Limb (tissue), 2 donors: ENCODE data around the gene DDIAS.
"Not testable (repeated sequence)": the region's sequence is repeated elsewhere in the genome, so short reads cannot be mapped to it uniquely, and the experiment has no call there.

Source experiments
- DNase-seq, 2 donors: peaks; one replicate each; pipeline ENCODE4 v3.0.0-alpha.2; 2016; ENCODE audit errors: extremely low spot score in 2 of 2

The DDIAS gene

DNA sequence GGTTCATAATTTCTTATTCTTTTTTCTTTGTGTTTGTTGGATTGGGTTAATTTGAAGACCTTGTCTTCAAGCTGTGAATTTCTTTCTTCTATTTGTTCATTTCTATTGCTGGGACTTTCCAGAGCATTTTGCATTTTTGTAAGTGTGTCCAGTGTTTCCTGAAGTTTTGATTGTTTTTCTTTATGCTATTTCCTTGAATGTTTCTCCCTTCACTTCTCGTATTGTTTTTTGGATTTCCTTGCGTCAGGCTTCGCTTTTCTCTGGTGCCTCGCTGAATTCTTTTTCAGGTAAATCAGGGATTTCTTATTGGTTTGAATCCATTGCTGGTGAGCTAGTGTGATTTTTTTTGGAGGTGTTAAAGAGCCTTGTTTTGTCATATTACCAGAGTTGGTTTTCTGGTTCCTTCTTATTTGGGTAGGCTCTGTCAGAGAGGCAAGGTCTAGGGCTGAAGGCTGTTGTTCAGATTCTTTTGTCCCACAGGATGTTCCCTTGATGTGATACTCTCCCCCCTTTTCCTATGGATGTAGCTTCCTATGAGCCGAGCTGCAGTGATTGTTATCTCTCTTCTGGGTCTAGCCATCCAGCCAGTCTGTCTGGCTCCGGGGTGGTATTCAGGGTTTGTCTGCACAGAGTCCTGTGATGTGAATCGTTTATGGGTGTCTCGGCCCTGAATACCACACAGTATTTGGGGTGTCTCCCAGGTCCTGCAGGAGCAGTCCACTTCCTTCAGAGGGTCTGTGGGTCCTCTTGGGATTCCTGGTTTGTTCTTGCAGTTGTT lies 21.0 kb downstream of the DDIAS start:
- not testable (repeated sequence) for DNase-seq

GRCh38 chr11:82924522-82925224 lies 23.1 kb downstream of the DDIAS start:
- DNase-seq, result no peak

DNA sequence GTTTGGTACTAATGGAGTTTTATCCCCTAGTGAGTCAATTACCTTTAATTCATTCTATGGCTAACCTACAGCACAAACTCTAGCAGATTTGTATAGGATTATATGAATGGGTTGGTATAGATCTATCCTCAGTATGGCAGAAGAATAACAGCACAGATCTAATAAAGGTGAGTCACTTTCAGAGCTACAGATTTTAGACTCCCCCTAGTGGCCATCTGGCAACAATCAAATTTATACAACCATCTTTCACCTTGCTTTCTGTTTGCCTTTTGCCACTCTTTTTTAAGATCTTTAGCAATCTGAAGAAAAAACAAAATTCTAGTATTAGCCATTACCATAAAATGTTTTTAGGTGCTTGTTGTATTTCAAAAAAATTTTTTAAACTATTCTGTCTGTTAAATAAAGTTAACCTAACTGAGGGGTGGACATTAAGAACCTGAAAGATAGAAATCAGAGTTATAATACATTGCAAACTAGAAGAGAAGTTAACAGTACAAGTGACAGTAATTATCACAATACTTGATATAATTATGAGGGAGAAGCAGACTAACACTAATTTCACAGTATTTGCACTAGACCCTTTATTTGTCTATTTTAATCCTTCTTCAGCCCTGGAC lies 25.8 kb downstream of the DDIAS start:
- DNase-seq, result peak in 1 of 2 donors; percentile 70

DNA sequence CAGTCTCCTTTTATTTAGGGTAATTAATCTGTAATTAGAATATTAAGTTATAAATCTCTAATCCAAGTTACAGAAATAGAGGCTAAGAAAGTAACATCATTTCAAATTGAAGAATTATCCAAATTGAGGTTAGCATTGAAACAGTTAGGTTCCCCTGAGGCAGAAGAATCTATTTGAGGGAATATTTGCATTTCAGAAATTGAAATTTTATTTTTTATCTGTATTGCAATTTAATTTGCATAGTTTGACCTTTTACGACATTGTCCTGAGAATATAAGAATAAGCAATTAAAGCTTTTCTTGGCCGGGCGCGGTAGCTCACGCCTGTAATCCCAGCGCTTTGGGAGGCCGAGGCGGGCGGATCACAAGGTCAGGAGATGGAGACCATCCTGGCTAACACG lies 27.6 kb downstream of the DDIAS start:
- DNase-seq, result no peak

GRCh38 chr11:82930229-82930628 lies 28.7 kb downstream of the DDIAS start:
- no peak for DNase-seq

- no peak for DNase-seq
Measured at GRCh38 chr11:82930734-82931133, 29.2 kb downstream of the DDIAS start.

DNA sequence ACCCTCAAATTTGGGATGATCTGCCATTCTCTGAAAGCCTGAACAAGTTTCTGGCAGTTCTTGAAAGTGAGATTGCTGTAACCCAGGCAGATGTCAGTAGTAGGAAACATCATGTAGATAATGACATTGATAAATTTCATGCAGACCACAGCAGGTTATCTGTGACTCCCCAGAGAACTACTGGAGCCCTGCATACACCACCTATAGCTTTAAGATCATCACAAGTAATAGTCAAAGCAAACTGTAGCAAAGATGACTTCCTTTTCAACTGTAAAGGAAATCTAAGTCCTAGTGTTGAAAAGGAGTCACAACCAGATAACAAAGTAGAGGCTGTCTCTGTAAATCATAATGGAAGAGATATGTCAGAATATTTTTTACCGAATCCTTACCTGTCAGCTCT lies 31.0 kb downstream of the DDIAS start:
- no peak for DNase-seq

DNA sequence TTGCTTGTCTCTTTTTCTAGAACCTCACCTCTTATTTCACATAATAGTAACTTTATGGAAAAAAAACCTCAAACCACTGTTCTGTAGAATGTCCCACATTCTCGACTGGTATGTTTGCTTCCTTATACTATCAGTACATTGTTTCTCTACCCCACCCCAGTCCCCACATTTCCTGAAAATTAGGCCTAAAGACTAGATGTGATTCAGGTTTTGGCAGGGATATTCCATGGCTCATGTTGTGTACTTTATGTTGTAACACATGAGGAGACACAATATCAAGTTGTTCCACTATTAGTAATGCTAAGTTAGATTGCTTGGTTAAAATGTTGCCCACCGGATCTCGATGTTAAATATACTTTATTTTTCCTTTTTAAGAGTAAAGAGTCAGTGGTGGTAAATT lies 34.7 kb downstream of the DDIAS start:
- no peak for DNase-seq

DNA sequence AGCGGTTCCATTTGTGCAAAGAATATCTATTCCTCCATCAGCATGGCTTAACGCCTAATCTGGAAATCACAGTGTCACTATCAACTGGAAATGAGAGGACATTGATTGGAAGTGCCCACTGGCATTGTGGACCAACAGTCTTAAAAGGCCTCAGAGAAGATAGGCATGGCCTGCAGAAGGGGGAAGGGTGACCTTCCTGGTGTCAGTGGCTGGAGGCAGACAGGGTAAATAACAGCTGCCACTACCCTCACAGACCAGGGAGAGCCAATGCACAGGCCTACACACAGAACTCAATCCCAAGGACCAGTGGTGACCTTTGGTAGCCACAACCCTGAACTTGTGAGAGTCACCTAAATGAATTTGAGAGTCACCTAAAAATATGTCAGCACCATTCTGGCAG lies 36.0 kb downstream of the DDIAS start:
- no peak for DNase-seq

DNA sequence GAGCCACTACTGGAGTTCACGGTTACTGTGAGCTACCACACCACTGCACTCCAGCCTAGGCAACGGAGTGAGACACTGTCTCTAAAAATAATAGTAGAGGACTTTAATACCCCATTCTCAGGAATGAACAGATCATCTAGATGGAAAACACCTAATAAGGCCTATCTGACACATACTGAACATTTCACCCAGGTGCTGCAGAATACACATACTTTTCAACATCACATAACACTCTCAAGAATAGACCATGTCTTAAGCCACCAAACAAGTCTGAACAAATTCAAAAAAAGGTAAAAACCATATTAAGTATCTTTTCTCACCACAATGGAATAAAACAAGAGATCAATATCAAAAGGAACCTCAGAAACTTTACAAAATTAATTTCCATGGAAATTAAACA lies 37.9 kb downstream of the DDIAS start:
- DNase-seq, result no peak

DNA sequence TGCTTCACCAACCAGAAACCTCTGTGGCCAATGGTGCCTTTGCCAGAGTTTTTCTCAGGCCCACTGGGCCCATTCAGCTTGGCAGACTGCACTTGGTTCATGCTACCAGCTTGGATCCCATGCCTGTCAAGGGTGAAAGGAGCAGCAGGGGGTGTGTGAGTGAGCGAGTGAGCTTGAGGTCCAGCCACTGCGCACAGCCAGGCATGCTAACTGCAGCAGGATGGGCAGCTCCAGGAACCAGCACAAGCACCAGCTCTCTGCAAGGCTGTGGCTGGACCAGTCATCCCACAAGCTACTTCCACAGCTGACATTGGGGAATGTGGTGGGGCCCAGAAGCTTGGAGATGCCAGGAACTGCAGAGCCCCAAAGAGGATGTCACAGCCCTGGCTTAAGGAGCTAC lies 40.8 kb downstream of the DDIAS start:
- DNase-seq, result no peak

DNA sequence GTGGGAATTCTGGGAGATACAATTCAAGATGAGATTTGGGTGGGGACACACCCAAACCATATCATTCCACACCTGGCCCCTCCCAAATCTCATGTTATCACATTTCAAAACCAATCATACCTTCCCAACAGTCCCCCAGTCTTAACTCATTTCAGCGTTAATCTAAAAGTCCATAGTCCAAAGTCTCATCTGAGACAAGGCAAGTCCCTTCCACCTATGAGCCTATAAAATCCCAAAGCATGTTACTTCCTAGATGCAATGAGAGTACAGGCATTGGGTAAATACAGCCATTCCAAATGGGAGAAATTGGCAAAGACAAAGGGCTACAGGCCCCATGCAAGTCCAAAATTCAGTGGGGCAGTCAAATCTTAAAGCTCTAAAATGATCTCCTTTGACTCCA lies 41.9 kb downstream of the DDIAS start:
- not testable (repeated sequence) for DNase-seq

GRCh38 chr11:82944198-82944597 lies 42.7 kb downstream of the DDIAS start:
- DNase-seq, result no peak

GRCh38 chr11:82945041-82945440 lies 43.5 kb downstream of the DDIAS start:
- DNase-seq, result not testable (repeated sequence)

GRCh38 chr11:82945682-82946081 lies 44.1 kb downstream of the DDIAS start:
- no peak for DNase-seq

DNA sequence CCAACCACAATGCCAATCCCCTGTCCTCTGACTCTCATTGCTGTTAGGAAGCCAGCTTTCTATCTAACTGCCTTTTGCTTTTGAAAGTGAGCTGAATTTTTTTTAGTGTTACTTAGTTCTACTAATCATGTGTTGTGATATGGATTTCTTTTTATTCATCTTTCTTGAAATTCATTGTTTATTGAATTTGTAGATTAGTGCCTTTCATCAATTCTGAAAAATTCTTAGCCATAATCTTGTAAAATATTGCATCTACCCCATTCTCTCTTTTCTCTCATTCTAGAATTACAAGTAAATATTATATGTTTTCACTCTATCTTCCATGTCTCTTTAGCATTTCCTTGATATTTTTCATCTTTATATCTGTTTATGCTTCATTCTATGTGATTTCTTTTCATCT lies 47.8 kb downstream of the DDIAS start:
- DNase-seq, result no peak

GRCh38 chr11:82950502-82950901 lies 49.0 kb downstream of the DDIAS start:
- not testable (repeated sequence) for DNase-seq

GRCh38 chr11:82955736-82956453 lies 54.4 kb downstream of the DDIAS start:
- DNase-seq, result not testable (repeated sequence)

DNA sequence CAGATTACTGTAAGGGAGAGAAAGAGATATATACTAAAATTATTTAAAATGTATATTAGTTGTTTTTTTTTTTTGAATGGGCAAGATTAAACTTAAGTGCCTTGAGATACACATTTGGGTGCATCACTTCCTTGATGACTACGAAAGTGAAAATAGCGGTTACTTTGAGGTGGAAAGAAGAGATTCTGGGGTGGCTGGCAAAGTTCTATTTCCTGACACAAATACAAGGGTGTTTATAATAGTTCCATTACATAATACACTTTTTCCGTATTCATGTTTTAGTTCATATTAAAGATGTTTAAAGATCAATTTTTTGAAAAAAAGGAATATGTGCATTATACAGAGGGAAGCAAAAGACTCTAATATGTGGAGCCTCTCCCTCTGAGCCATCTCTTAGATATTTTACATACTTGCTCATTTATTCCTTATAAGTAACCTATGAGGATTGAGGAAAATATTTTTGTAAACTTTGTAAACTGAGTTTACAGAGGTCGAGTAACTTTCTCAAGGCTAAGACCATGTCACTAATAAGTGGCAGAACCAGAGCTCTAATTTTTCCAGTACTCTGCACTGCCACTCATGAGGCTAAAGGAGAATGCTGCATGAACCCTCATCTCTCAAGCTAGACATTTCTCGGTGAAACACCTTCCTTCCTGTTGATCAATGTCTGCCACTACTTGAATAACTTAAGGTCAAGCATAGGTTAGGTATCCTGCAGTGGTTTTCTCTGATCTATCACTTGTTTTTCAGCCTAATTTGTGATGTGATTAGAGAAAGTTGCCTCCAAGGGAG lies 58.6 kb downstream of the DDIAS start:
- no peak for DNase-seq

DNA sequence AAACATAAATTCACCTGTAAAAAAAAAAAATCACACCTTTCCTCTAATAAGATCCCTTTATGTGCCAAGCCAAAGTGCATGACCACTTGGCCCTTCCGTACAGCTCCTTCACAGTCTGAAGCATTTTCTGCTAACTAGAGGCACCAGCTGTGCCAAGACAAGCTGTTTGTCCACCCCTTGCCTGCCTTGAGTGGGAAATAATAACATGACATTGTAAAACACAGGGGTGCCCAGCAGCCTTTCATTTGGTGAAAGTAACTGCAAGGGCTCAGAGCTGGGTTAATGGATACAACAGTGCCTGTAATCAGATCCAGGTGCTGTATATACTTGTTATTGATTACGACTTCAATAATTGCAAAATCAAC lies 59.2 kb downstream of the DDIAS start:
- no peak for DNase-seq

DNA sequence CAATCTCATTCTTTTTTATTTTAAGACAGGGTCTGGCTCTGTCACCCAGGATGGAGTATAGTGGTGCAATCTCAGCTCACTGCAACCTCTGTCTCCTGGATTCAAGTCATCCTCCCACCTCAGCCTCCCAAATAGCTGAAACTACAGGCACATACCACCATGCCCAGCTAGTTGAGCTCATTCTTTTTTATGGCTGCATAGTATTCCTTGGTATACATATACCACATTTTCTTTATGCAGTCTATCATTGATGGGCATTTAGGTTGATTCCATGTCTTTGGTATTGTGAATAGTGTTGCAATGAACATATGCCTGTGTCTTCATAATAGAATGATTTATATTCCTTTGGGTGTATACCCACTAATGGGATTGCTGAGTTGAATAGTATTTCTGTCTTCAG lies 60.5 kb downstream of the DDIAS start:
- DNase-seq, result not testable (repeated sequence)
